IPS-18a (cell line): ENCODE results near the gene MAS1L.

Source experiments
- H3K27ac ChIP-seq: one replicate; pipeline ENCODE4 v1.5.1; 2013; ENCODE audit warnings: low read length
- H3K27me3 ChIP-seq: one replicate; pipeline ENCODE4 v1.6.1; 2013; ENCODE audit warnings: mild to moderate bottlenecking, low read length; ENCODE audit not compliant: control insufficient read depth, insufficient read depth
- H3K36me3 ChIP-seq: one replicate; pipeline ENCODE4 v1.6.1; 2013; ENCODE audit warnings: low read depth, low read length; ENCODE audit not compliant: control insufficient read depth
- H3K4me1 ChIP-seq: one replicate; pipeline ENCODE4 v1.6.1; 2013; ENCODE audit warnings: low read depth, low read length; ENCODE audit not compliant: control insufficient read depth
- H3K4me3 ChIP-seq: one replicate; pipeline ENCODE4 v1.5.1; 2013; ENCODE audit warnings: low read length
- H3K9ac ChIP-seq: one replicate; pipeline ENCODE4 v1.6.1; 2013; ENCODE audit warnings: mild to moderate bottlenecking, low read length, moderate library complexity
- H3K9me3 ChIP-seq: one replicate; pipeline ENCODE4 v1.6.1; 2013; ENCODE audit warnings: low read depth, low read length; ENCODE audit not compliant: control insufficient read depth

The MAS1L gene

DNA sequence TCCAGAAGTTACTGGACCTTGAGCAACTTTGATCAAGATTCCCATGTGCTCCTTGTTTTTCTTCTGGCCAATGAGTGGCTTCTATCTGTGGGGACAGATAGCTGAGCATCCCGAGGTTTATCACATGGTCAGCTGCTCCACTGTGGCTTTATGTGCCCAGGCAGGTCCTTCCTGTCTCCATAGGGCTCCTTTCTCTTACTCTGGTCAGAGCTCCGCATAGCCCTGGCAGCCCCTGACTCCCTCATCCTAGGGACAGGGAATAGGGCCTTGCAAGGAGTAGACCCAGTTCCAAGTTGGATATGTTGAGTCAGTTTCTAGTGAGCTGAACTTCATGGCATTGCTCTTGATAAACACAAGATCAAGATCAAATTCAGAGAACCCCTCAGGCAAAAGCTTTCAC is 6.4 kb upstream of the MAS1L start:
- H3K4me3 ChIP-seq = no peak overlapping the region
- no peaks in the 10 kb centered on the region for H3K4me1 ChIP-seq
- no peaks in the 10 kb centered on the region for H3K27me3 ChIP-seq
- no peak overlapping the region for H3K9ac ChIP-seq
- H3K9me3 ChIP-seq = no peaks in the 10 kb centered on the region
- H3K36me3 ChIP-seq = no peaks in the 10 kb centered on the region
- H3K27ac ChIP-seq = no peak overlapping the region

DNA sequence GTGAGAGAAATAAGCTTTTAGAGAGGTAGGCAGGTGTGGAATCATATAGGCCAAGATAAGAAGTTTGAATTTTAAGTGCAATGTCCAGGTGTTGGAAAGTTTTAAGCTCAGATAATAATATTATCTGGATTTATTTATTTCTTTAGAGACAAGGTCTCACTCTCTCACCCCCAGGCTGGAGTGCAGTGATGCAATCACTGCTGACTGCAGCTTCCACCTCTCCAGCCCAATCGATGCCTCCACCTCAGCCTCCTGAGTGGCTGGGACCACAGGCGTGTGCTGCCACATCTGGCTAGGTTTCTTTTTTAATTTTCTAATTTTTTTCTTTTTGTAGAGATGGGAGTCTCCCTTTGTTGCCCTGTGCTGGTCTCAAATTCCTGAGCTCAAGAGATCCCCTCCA is 5.5 kb upstream of the MAS1L start:
- Histone ChIP-seq H3K4me1 (no peaks in the 10 kb centered on the region), H3K4me3 (no peak overlapping the region), H3K36me3 (no peaks in the 10 kb centered on the region), H3K27me3 (no peaks in the 10 kb centered on the region), H3K9me3 (no peaks in the 10 kb centered on the region), H3K27ac (no peak overlapping the region), H3K9ac (no peak overlapping the region)

DNA sequence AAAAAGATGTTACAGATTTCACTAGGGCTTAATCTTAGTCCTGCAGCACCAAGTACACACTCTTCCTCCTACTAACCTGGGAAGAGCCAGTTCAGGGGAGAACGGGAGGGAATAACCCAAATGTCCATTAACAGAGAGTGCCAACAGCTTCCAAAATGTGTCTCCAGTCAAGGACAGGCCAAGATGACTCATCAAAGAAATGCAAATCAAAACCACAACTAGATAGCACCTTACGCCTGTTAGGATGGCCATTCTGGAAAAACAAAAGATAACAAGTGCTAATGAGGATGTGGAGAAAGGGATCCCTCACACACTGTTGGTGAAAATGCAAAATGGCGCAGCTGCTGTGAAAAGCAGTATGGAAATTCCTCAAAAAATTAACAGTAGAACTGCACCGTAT is 3.8 kb upstream of the MAS1L start:
- Histone ChIP-seq H3K9ac (no peak overlapping the region), H3K27me3 (no peaks in the 10 kb centered on the region), H3K36me3 (no peaks in the 10 kb centered on the region), H3K27ac (no peak overlapping the region), H3K4me3 (no peak overlapping the region), H3K4me1 (no peaks in the 10 kb centered on the region), H3K9me3 (no peaks in the 10 kb centered on the region)

DNA sequence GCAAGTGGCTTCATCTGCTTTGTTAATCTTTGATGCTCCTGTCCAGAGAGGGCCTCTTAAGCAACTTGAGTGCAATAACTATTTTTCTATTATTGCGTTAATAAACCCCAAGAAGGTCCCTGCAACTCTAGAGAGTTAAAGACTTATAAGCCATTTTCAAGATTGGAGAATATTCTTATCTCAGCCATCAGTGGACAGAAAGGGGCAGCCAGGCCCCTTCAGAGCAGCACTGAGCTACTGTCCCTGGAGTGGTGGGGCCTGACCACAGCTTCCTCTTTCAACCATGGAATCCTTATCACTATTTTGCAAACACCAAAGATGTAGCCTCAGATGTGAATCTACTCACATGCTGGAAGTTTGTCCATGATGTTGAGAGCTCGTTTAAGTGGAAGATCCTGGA is 2.8 kb upstream of the MAS1L start:
- no peaks in the 10 kb centered on the region for H3K4me1 ChIP-seq

DNA sequence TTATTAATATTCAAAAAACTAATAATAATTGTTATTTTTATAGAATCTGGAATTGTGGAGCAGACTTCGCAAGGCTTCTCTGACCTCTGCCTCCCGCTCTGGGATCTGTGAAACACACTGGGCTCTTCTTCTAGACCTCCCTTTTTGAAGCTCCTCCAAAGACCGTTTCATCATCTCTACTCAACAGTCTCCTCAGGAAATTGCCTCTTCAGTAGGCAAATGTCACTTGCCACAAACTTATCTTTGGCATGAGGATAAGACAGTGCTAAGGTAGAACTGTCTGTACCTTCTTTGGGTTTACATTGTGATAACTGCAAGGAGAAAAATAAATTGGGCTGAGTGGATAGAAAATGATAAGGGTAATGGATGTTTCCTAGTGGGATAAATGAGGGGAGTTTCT is 2.3 kb upstream of the MAS1L start:
- Histone ChIP-seq H3K36me3 (no peaks in the 10 kb centered on the region), H3K4me3 (no peak overlapping the region), H3K4me1 (no peaks in the 10 kb centered on the region), H3K27me3 (no peaks in the 10 kb centered on the region), H3K9ac (no peak overlapping the region), H3K27ac (no peak overlapping the region), H3K9me3 (no peaks in the 10 kb centered on the region)

More for the DNA sequence above, 2.8 kb upstream of the MAS1L start:
- Histone ChIP-seq H3K9ac (no peak overlapping the region), H3K36me3 (no peaks in the 10 kb centered on the region), H3K4me3 (no peak overlapping the region), H3K9me3 (no peaks in the 10 kb centered on the region), H3K27ac (no peak overlapping the region), H3K27me3 (no peaks in the 10 kb centered on the region)

DNA sequence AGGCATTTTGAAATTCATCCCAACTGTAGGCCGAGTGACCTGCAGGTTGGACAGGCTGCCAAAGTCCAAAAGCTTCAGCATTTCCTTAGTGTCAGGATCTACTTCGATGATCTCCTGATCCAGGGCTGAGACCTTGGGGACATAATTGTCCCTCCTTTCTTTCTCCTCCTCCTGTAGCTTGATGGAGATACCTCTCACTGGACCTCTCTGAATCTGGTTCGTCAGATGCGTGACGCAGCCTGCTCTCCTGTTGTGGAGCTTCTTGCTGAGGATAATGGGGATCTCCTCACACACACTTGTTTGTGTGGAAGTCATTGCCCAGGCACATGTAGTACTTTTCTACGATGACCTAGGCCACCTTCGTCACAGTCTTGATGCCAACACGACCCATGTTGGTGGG is 1.5 kb upstream of the MAS1L start:
- H3K4me3 ChIP-seq = no peak overlapping the region
- H3K36me3 ChIP-seq = no peaks in the 10 kb centered on the region
- no peaks in the 10 kb centered on the region for H3K9me3 ChIP-seq
- no peaks in the 10 kb centered on the region for H3K4me1 ChIP-seq
- no peak overlapping the region for H3K9ac ChIP-seq
- no peak overlapping the region for H3K27ac ChIP-seq
- no peaks in the 10 kb centered on the region for H3K27me3 ChIP-seq

DNA sequence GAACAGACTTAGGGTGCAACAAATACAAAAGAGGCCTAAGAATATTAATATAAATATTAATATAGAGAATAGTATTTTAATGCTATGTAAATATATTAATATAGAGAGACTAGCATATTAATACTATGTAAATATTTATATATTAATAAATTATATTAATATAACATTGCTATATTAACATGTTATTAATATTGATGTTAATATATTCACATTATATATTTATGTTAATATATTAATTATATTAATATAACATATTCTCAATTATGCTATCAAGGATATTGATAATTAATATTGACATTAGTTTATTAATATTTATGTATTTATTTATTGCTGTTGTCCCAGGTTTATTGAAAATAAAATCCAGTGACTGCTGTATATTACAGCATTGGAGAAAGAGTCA is 1.1 kb upstream of the MAS1L start:
- no peak overlapping the region for H3K9ac ChIP-seq
- H3K36me3 ChIP-seq = no peaks in the 10 kb centered on the region
- no peak overlapping the region for H3K4me3 ChIP-seq
- no peak overlapping the region for H3K27ac ChIP-seq
- no peaks in the 10 kb centered on the region for H3K4me1 ChIP-seq
- no peaks in the 10 kb centered on the region for H3K27me3 ChIP-seq
- H3K9me3 ChIP-seq = no peaks in the 10 kb centered on the region

DNA sequence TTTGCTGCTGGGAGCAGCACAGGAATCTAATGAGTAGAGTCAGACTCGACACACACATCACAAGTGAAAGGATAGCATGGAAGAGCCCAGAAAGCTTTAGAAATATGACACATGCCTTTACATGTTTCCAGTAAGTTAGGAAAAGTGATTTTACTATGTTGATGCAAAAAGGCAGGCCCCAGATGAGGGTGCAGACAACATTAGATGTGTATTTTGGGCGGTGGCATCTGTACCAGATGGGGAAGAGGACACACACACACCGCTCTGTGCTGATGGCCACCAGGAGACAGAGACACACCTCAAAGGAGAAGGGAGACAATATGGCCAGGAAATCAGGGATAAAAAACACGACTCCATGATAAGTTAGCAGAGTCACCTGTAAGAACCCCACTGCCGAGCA is 625 bp downstream of the MAS1L start:
- no peaks in the 10 kb centered on the region for H3K9me3 ChIP-seq
- H3K27me3 ChIP-seq = no peaks in the 10 kb centered on the region
- no peaks in the 10 kb centered on the region for H3K4me1 ChIP-seq
- H3K4me3 ChIP-seq = no peak overlapping the region
- H3K36me3 ChIP-seq = no peaks in the 10 kb centered on the region
- H3K27ac ChIP-seq = no peak overlapping the region
- no peak overlapping the region for H3K9ac ChIP-seq

DNA sequence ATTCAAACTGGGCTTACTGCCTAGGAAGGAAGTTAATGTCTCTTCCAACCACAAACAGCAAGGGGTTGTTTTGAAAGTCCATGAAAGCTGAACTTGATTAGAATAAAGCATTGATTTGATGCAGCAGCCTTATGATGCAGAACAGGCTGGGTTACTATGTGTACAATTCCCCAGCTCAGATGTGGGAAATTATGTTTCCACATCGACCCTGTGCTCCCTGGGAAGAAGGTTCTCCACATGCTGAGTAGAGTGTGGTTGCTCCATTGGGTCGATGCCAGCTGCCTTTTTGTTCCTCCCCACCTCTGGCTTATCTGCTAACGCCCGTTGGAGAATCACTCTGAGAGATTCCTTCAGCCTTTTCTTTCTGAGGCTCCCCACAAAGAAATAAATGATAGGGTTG is 1.2 kb downstream of the MAS1L start:
- no peaks in the 10 kb centered on the region for H3K36me3 ChIP-seq

DNA sequence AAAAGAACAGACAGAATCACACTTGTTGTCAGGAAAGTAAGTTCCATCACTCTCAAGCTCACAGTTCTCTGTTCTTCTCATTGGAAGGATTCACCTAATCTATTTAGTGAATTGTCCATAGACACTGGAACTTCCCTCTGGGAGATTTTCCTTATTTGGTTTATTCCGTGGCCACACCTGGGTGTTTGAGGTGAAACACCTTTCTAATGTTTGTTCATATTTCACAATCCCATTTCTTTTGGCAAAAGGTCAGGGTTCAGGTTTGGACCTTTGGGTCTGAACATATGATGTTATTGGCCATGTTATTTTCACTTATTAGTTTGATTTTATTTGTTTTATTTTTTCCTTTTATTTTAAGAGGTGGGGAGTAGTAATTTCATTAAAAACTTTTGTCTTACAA is 4.0 kb downstream of the MAS1L start:
- no peak overlapping the region for H3K9ac ChIP-seq
- H3K4me1 ChIP-seq = no peaks in the 10 kb centered on the region
- H3K27ac ChIP-seq = no peak overlapping the region
- no peaks in the 10 kb centered on the region for H3K9me3 ChIP-seq
- H3K27me3 ChIP-seq = no peaks in the 10 kb centered on the region
- H3K4me3 ChIP-seq = no peak overlapping the region
- no peaks in the 10 kb centered on the region for H3K36me3 ChIP-seq

More for the DNA sequence above, 1.2 kb downstream of the MAS1L start:
- no peak overlapping the region for H3K4me3 ChIP-seq
- H3K27ac ChIP-seq = no peak overlapping the region
- no peak overlapping the region for H3K9ac ChIP-seq
- H3K9me3 ChIP-seq = no peaks in the 10 kb centered on the region
- no peaks in the 10 kb centered on the region for H3K27me3 ChIP-seq
- H3K4me1 ChIP-seq = no peaks in the 10 kb centered on the region

DNA sequence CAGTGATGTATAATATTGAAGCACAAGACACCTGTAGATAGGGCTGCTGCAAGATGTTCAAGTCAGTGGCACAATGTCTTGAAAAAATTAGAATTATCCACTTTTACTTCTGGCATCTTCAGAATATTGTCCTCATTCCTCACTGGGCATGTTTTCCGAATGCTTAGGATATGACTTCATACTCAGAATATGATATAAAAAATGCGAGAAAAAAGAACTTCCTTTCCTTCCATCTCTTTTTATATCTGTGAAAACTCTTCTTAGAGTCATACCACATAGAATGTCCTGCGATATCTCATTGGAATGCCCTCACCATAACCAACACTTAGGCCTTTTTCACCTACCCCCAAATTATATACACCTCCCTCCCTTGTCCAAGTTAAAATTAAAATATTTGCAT is 4.6 kb downstream of the MAS1L start:
- Histone ChIP-seq H3K9ac (no peak overlapping the region), H3K9me3 (no peaks in the 10 kb centered on the region), H3K36me3 (no peaks in the 10 kb centered on the region), H3K27ac (no peak overlapping the region), H3K4me1 (no peaks in the 10 kb centered on the region), H3K27me3 (no peaks in the 10 kb centered on the region), H3K4me3 (no peak overlapping the region)

DNA sequence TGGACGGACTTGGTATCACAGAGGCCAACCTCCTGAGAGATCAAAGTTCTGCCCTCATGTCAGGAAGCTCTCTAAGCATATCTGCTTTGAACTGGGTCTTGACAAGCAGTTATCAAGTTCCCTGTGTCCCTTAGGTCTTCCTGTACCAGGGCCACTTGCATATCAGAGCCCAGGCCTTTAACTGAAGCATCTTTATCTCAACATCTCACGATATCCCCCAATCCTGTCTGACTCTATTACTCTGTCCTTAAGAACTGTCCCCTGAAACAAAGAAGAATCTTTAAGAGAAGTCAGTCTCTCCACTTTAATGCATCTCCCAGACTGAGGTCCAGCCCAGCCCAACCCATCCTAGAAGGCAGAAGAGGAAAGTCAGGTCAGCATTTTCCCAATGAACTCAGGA is 8.2 kb downstream of the MAS1L start:
- H3K27ac ChIP-seq = no peak overlapping the region
- H3K4me1 ChIP-seq = no peaks in the 10 kb centered on the region
- H3K4me3 ChIP-seq = no peak overlapping the region
- no peaks in the 10 kb centered on the region for H3K27me3 ChIP-seq
- no peak overlapping the region for H3K9ac ChIP-seq
- H3K36me3 ChIP-seq = no peaks in the 10 kb centered on the region
- H3K9me3 ChIP-seq = no peaks in the 10 kb centered on the region

DNA sequence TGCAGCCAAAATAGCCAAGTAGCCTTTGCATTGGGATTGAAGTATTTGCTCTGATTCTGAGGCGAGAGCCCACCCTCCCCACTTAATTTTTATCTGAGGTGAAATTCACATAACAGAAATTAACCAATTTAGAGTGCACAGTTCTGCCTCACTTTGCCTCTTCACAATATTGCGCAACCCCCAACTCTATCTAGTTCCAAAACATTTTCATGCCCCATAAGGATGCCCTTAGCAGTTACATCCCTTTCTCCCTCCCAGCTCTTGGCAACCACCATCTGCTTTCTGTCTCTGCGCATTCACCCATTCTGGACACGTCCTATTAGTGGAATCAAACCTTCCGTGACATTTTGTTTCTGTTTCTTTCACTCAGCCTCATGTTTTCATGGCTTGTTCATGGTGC is 9.0 kb downstream of the MAS1L start:
- H3K27ac ChIP-seq = no peak overlapping the region
- H3K4me3 ChIP-seq = no peak overlapping the region
- H3K4me1 ChIP-seq = no peaks in the 10 kb centered on the region
- no peaks in the 10 kb centered on the region for H3K27me3 ChIP-seq
- no peaks in the 10 kb centered on the region for H3K36me3 ChIP-seq
- H3K9ac ChIP-seq = no peak overlapping the region
- no peaks in the 10 kb centered on the region for H3K9me3 ChIP-seq
